Mucosa of descending colon (tissue), 3 donors: ENCODE measurements around the gene POLD2. TPM values are rescaled to one million over a fixed set of nuclear protein-coding genes. Genes with fewer than 3 reads are reported as not detected.

Experiments
- ATAC-seq: fragments of 200-7000 bp; cut with Tn5 transposase; one replicate; pipeline ENCODE4 v1.9.1; 2020; ENCODE audit warnings: mild to moderate bottlenecking, moderate library complexity
- DNase-seq, 3 donors: peaks; one replicate each; pipeline ENCODE4 v3.0.0-alpha.2; 2020
- H3K36me3 ChIP-seq: fragments of 200-600 bp; one replicate; pipeline ENCODE4 v1.8.0; 2021; ENCODE audit warnings: low read depth, mild to moderate bottlenecking
- H3K4me1 ChIP-seq: fragments of 200-600 bp; one replicate; pipeline ENCODE4 v1.8.0; 2021; ENCODE audit warnings: low read depth, mild to moderate bottlenecking
- H3K4me3 ChIP-seq: fragments of 200-600 bp; one replicate; pipeline ENCODE4 v1.8.0; 2021; ENCODE audit warnings: mild to moderate bottlenecking
- H3K9me3 ChIP-seq: fragments of 200-600 bp; one replicate; pipeline ENCODE4 v1.8.0; 2021; ENCODE audit warnings: mild to moderate bottlenecking
- intact Hi-C, 2 donors: fragments of 100-400 bp; cut with DNase I in 1 of 2; cut with micrococcal nuclease in 1 of 2; formaldehyde crosslinking; loops; one replicate each; pipeline versions ENCODE4 v1.11.0 to v1.11.1; 2022; cut with DNase I, micrococcal nuclease
- total RNA-seq, 3 donors: library from RNA; stranded (reverse); fragmentation: NEBNext Ultra II Directional in 2 of 3; extraction: Animal tissue kit (Norgen Biotek cat#: 25700) in 2 of 3; gene quantifications; one replicate each; pipeline versions ENCODE4 v1.2.1 to v1.2.4, GENCODE V29; 2021 to 2023
- TF ChIP-seq, protein P1 (sequence below): fragments of 200-600 bp; IDR thresholded peaks from one replicate; pipeline ENCODE4 v1.8.0; 2022; ENCODE audit warnings: antibody characterized with exemption, mild to moderate bottlenecking
- donor health status: DM: no; HTN: no; CAD: no; lungs with moderate emphysema.
- donor health status: DM: no; HTN: no; CAD: no.
- donor health status: DM: no; HTN: yes; CAD: no.

POLD2 gene
- total RNA-seq, 3 donors from 2014 or later = 51.5 to 57.0 (median 52.0) TPM

DNA sequence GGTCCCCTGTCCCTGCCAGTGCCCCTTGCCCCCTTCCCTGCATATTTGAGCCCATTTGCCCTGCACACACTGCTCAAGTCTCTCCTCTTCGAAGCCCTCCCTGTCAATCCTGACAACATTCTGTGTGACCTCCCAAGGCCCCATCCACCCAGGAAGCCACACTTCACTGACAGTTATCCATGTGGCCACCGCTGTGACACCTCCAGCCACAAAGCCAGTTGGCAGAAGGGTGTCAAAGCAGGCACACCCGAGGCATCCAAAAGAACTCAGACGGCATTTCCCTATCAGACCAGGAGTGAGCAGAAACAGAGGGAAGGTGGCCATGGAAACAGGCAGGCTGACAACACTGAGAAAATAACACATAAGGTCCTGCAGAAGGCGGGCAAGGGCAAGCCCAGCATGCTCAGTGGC lies 45.7 kb downstream of the POLD2 start:
- TF ChIP-seq, protein P1, sequence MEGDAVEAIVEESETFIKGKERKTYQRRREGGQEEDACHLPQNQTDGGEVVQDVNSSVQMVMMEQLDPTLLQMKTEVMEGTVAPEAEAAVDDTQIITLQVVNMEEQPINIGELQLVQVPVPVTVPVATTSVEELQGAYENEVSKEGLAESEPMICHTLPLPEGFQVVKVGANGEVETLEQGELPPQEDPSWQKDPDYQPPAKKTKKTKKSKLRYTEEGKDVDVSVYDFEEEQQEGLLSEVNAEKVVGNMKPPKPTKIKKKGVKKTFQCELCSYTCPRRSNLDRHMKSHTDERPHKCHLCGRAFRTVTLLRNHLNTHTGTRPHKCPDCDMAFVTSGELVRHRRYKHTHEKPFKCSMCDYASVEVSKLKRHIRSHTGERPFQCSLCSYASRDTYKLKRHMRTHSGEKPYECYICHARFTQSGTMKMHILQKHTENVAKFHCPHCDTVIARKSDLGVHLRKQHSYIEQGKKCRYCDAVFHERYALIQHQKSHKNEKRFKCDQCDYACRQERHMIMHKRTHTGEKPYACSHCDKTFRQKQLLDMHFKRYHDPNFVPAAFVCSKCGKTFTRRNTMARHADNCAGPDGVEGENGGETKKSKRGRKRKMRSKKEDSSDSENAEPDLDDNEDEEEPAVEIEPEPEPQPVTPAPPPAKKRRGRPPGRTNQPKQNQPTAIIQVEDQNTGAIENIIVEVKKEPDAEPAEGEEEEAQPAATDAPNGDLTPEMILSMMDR = no peak
- no peaks in the 10 kb centered on the region for H3K9me3 ChIP-seq
- intact Hi-C loops = no loop called here
- no peak overlapping the region for H3K4me3 ChIP-seq
- DNase-seq = no peak
- peaks cover 28% of the 10 kb centered on the region for H3K4me1 ChIP-seq
- no peak for ATAC-seq
- H3K36me3 ChIP-seq = no peaks in the 10 kb centered on the region

DNA sequence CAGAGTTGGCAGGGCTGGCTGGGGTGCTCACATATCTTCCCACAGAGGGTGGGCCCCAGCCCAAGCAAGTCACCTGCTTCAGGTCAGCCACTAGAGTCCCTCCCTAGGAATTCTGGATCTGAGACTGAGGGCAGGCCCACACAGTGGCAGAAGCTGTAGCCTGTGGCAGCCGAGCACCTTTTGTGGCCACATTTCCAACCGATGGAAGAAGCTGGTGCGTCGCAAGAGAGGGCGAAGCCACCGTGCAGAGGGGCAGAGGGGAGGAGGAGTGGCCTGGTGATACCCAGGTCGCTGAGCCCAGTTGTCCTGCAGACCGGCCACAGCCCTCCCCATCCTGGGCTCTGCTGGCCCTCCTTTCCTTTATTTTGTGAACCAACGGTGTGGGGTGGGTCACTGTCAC lies 46.3 kb downstream of the POLD2 start:
- H3K36me3 ChIP-seq = no peaks in the 10 kb centered on the region
- ATAC-seq (no peak), DNase-seq (no peak)
- TF ChIP-seq, protein P1 = no peak
- H3K9me3 ChIP-seq = no peaks in the 10 kb centered on the region
- H3K4me1 ChIP-seq = peaks cover 34% of the 10 kb centered on the region
- no peak overlapping the region for H3K4me3 ChIP-seq
- intact Hi-C loops = no loop called here

DNA sequence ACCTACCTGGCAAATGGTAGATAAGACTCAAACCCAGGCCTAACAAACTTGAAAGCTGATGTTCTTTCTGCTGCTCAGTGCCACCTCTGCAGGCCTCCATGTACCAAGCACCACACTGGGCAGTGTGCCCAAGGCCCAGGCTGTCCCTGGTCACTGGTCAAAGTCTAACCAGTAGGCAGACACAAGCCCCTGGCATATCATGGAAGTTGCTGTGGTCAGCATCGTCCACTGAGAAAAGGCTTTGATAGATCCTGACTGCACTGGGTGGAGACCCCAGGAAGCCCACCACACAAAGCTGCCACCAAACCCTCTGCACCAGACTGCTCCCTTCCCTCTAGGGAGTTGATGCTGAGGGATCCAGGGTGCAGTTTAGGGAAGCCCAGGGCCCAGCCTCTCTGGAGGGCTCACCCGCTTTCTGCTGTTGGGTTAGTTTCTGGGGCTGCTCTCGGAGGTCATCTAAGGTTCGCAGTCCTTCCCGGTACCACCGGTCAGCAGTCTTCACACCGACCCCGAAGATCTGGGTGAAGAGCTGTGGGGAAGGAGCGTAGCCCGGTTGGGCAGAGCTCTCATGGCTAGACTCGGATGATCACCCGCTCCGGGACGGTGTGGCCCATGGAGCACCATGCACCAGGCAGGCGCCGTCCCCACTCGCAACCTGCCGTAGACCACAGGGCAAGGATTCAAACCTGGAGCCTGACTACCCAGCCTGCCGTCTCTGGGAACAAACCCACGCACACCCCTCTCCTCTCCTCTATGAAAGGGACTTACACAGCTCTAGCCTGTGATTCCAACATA lies 47.0 kb downstream of the POLD2 start:
- intact Hi-C loops = no loop called here
- H3K9me3 ChIP-seq = no peaks in the 10 kb centered on the region
- ATAC-seq (no peak), DNase-seq (no peak)
- H3K4me1 ChIP-seq = peaks cover 38% of the 10 kb centered on the region
- TF ChIP-seq, protein P1 = no peak
- no peaks in the 10 kb centered on the region for H3K36me3 ChIP-seq
- H3K4me3 ChIP-seq = no peak overlapping the region

DNA sequence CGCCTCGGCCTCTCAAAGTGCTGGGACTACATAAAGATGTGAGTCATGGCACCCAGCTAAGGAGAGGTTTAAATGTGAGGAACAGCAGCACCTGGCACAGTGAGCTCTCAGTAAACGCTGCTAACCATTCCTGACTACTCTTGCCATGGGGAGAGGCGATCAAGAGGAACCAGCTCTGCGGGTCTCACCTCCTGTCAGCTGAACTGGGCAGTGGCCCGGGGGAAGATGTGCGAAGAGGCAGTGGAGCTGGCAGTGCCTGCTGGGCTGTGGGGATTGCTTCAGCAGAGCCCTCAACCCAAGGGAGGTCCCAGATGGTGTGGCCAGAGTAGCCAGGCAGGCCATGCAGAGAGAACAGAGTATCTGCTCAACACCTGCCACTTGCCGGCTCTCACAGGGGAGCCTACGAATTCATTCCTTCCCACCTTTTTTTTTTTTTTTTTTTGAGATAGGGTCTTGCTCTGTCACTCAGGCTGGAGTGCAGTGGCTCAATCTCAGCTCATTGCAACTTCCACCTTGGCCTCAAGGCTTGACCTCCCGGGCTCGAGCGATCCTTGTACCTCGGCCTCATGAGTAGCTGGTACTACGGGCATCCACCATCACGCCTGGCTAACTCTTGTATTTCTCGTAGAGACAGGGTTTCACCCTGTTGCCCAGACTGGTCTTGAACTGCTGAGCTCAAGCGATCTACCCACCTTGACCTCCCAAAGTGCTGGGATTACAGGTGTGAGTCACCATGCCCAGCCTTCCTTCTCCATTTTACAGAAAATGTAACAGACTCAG lies 47.9 kb downstream of the POLD2 start:
- intact Hi-C loops = no loop called here
- Histone ChIP-seq H3K9me3 (no peaks in the 10 kb centered on the region), H3K4me1 (peaks cover 33% of the 10 kb centered on the region), H3K36me3 (no peaks in the 10 kb centered on the region), H3K4me3 (no peak overlapping the region)
- no peak for DNase-seq
- TF ChIP-seq, protein P1 = no peak
- no peak for ATAC-seq

DNA sequence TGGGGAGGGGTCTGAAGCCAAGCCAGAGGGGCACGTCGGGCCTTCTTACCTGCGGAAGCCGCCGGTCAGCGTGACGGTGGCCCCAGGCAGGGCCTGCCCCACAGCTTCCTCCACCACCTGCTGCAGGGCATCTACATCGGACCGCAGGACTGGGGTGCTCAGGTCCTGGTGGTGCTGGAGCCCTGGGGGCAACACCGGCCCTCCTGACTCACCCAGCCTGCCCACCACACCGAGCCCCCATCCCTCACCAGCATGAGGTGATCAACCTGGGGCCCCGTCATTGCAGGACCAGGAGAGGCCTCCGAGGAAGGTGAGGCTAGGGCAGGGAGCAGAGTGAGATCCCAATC lies 49.0 kb downstream of the POLD2 start:
- Histone ChIP-seq H3K36me3 (no peaks in the 10 kb centered on the region), H3K4me1 (peaks cover 33% of the 10 kb centered on the region)
- intact Hi-C loops = no loop called here

More for the DNA sequence above, 49.0 kb downstream of the POLD2 start:
- TF ChIP-seq, protein P1 = no peak
- Histone ChIP-seq H3K4me3 (no peak overlapping the region), H3K9me3 (no peaks in the 10 kb centered on the region)
- DNase-seq = no peak
- no peak for ATAC-seq
